ENCODE measurements around the gene DYNC2H1.

- no peak for TF ChIP-seq CTCF (tag by site-specific recombination; IDR thresholded peaks at IDR 0.05)
- TF ChIP-seq IKZF3 (tag by site-specific recombination; IDR thresholded peaks at IDR 0.05): no peak
- no peak for TF ChIP-seq ZBTB10 (tag by site-specific recombination; IDR thresholded peaks at IDR 0.05)
- no peak for TF ChIP-seq HOXA7 (CRISPR knock-in tag; IDR thresholded peaks at IDR 0.05; ENCODE audit: borderline replicate concordance)
- TF ChIP-seq ATF2 (tag by site-specific recombination; IDR thresholded peaks at IDR 0.05; ENCODE audit: low read depth): no peak
- no peak for TF ChIP-seq YY1 (tag by site-specific recombination; IDR thresholded peaks at IDR 0.05)
- no peak for TF ChIP-seq ZSCAN30 (tag by site-specific recombination; IDR thresholded peaks at IDR 0.05)
- no peak for TF ChIP-seq ZNF140 (tag by site-specific recombination; IDR thresholded peaks at IDR 0.05)
- TF ChIP-seq ZNF704 (tag by site-specific recombination; IDR thresholded peaks at IDR 0.05): no peak
- TF ChIP-seq ZNF114 (tag by site-specific recombination; IDR thresholded peaks at IDR 0.05): no peak
- TF ChIP-seq ZNF121 (tag by site-specific recombination; IDR thresholded peaks at IDR 0.05): no peak
- no peak for TF ChIP-seq SP2 (tag by site-specific recombination; IDR thresholded peaks at IDR 0.05)
- TF ChIP-seq ZNF837 (tag by site-specific recombination; IDR thresholded peaks at IDR 0.05): no peak
Observed at GRCh38 chr11:103344886-103345285, 235.7 kb downstream of the DYNC2H1 start.
